Tibial nerve (tissue), 4 donors: Measurements from ENCODE around the gene SVIL.

Source experiments
- CTCF ChIP-seq, 5 experiments: fragments of 200-600 bp in 3 of 5; fragments of 450-650 bp in 2 of 5; sonication (generic) in 3 of 5; IDR thresholded peaks; one replicate each; pipeline ENCODE4 v1.5.1; 2016 to 2019; ENCODE audit warnings: antibody characterized with exemption in 5 of 5, mild to moderate bottlenecking in 3 of 5, moderate library complexity in 2 of 5
- EP300 ChIP-seq, 2 donors: sonication (generic); formaldehyde crosslinking; IDR thresholded peaks; one replicate each; pipeline ENCODE4 v1.6.1; 2017; ENCODE audit warnings: antibody characterized with exemption in 2 of 2, mild to moderate bottlenecking in 1 of 2
- POLR2A ChIP-seq, 2 donors: fragments of 450-650 bp; IDR thresholded peaks; one replicate each; pipeline ENCODE4 v1.6.1; 2017; ENCODE audit warnings: antibody characterized with exemption in 2 of 2, mild to moderate bottlenecking in 2 of 2, moderate library complexity in 2 of 2

GRCh38 chr10:29481906-29482440 is 152.8 kb downstream of the SVIL start:
- no peak for TF ChIP-seq POLR2A (IDR thresholded peaks at IDR 0.05)
- TF ChIP-seq CTCF (IDR thresholded peaks at IDR 0.05), result no peak
- no peak for TF ChIP-seq EP300 (IDR thresholded peaks at IDR 0.05)
